HepG2 (cell line): ENCODE measurements around the gene SLC39A3. TPM values are rescaled to one million over a fixed set of nuclear protein-coding genes. Genes with fewer than 3 reads are reported as not detected.

Experiments used
- AGO2 ChIP-seq: fragments of 200-400 bp; formaldehyde crosslinking; optimal IDR thresholded peaks from 2 replicates; pipeline ENCODE3; 2017; ENCODE audit warnings: mild to moderate bottlenecking, low read depth, low read length, moderate library complexity
- FOXC1 ChIP-seq: sonication (generic); formaldehyde crosslinking; IDR thresholded peaks from 2 replicates; pipeline ENCODE4 v1.8.0; 2022; ENCODE audit warnings: mild to moderate bottlenecking, missing genetic modification reagents, borderline replicate concordance
- FOXK2 ChIP-seq: fragments of 450-650 bp; IDR thresholded peaks from 2 replicates; pipeline ENCODE4 v1.6.1; 2016
- FOXP1 ChIP-seq, 2 experiments: fragments of 450-650 bp in 1 of 2; IDR thresholded peaks; 2 replicates each; pipeline ENCODE4 v1.6.1; 2017 to 2018; ENCODE audit warnings: antibody characterized with exemption in 1 of 2
- HDAC1 ChIP-seq: sonication (generic); formaldehyde crosslinking; IDR thresholded peaks from 2 replicates; pipeline ENCODE4 v1.5.1; 2020; ENCODE audit warnings: mild to moderate bottlenecking, missing genetic modification reagents
- KMT2A ChIP-seq: sonication (generic); formaldehyde crosslinking; IDR thresholded peaks from 2 replicates; pipeline ENCODE4 v1.4.0; 2020; ENCODE audit warnings: missing genetic modification reagents
- MIER3 ChIP-seq: IDR thresholded peaks from 2 replicates; pipeline ENCODE4 v1.6.1; 2016; ENCODE audit warnings: missing compliant biosample characterization, borderline replicate concordance
- MXI1 ChIP-seq: IDR thresholded peaks from 3 replicates; pipeline ENCODE4 v1.6.1; 2012; ENCODE audit warnings: low read depth, low read length, inconsistent platforms, borderline replicate concordance
- NFRKB ChIP-seq: fragments of 450-650 bp; IDR thresholded peaks from 2 replicates; pipeline ENCODE4 v1.6.1; 2017
- NR2F6 ChIP-seq, 2 experiments: IDR thresholded peaks; 2 replicates each; pipeline ENCODE4 v1.6.1; 2016; ENCODE audit warnings: antibody characterized with exemption in 1 of 2, mild to moderate bottlenecking in 1 of 2
- POLR2A ChIP-seq, 2 experiments: IDR thresholded peaks; 2 replicates each; pipeline ENCODE4 v1.6.1; 2011; ENCODE audit warnings: low read depth in 2 of 2, low read length in 2 of 2, mild to moderate bottlenecking in 1 of 2, moderate library complexity in 1 of 2; ENCODE audit not compliant: insufficient read depth in 1 of 2
- RAD21 ChIP-seq: fragments of 450-650 bp; formaldehyde crosslinking; IDR thresholded peaks from 2 replicates; pipeline ENCODE4 v1.5.0; 2020; ENCODE audit warnings: mild to moderate bottlenecking
- RELA ChIP-seq: sonication (generic); formaldehyde crosslinking; IDR thresholded peaks from 2 replicates; pipeline ENCODE4 v1.4.0; 2020; ENCODE audit warnings: missing genetic modification reagents
- SNAPC2 ChIP-seq: sonication (generic); formaldehyde crosslinking; IDR thresholded peaks from 2 replicates; pipeline ENCODE4 v1.8.1; 2022; ENCODE audit warnings: mild to moderate bottlenecking, missing genetic modification reagents
- ZBTB38 ChIP-seq: sonication (generic); formaldehyde crosslinking; IDR thresholded peaks from 2 replicates; pipeline ENCODE4 v1.5.1; 2020; ENCODE audit warnings: mild to moderate bottlenecking, missing genetic modification reagents
- ZSCAN21 ChIP-seq: sonication (generic); formaldehyde crosslinking; IDR thresholded peaks from 2 replicates; pipeline ENCODE4 v1.8.0; 2022; ENCODE audit warnings: mild to moderate bottlenecking, missing genetic modification reagents, moderate library complexity, borderline replicate concordance
- polyA plus RNA-seq, 8 experiments: library from polyadenylated mRNA; depleted of rRNA in 3 of 8; stranded (reverse) in 7 of 8; unstranded in 1 of 8; fragments of >200 nt; fragmentation: Illumina TruSeq in 4 of 8; extraction: Trizol in 4 of 8; gene quantifications; 2 replicates each; pipeline versions ENCODE4 v1.2.1 to v1.2.3, GENCODE V29; 2011 to 2016; ENCODE audit warnings: low read depth in 4 of 8, missing spikeins in 1 of 8, mixed read lengths in 1 of 8; ENCODE audit not compliant: insufficient read depth in 1 of 8
- total RNA-seq, 5 experiments: library from RNA; depleted of rRNA; stranded (reverse); fragments of >200 nt; fragmentation: Illumina TruSeq; extraction: Trizol; gene quantifications; 2 replicates each; pipeline ENCODE4 v1.2.3, GENCODE V29; 2016; ENCODE audit warnings: low read depth in 1 of 5
- TF ChIP-seq, protein P1 (sequence below): sonication (generic); formaldehyde crosslinking; IDR thresholded peaks from 2 replicates; pipeline ENCODE4 v1.4.0; 2020; ENCODE audit warnings: mild to moderate bottlenecking, missing genetic modification reagents
- TF ChIP-seq, protein P2 (sequence below): sonication (generic); formaldehyde crosslinking; IDR thresholded peaks from 2 replicates; pipeline ENCODE4 v1.4.0; 2020; ENCODE audit warnings: mild to moderate bottlenecking, low read depth, missing genetic modification reagents
- TF ChIP-seq, protein P3 (sequence below): IDR thresholded peaks from 2 replicates; pipeline ENCODE4 v1.6.1; 2018; ENCODE audit warnings: missing genetic modification reagents, mild to moderate bottlenecking, missing compliant biosample characterization
- TF ChIP-seq, protein P4 (sequence below): sonication (generic); formaldehyde crosslinking; IDR thresholded peaks from 2 replicates; pipeline ENCODE4 v1.5.0; 2020; ENCODE audit warnings: missing genetic modification reagents
- TF ChIP-seq, protein P5 (sequence below): IDR thresholded peaks from 2 replicates; pipeline ENCODE4 v1.6.1; 2016; ENCODE audit warnings: mild to moderate bottlenecking, missing biosample characterization, missing genetic modification reagents
- TF ChIP-seq, protein P6 (sequence below): IDR thresholded peaks from 2 replicates; pipeline ENCODE4 v1.6.1; 2016; ENCODE audit warnings: missing genetic modification reagents, missing compliant biosample characterization
- TF ChIP-seq, protein P7 (sequence below): sonication (generic); formaldehyde crosslinking; IDR thresholded peaks from 2 replicates; pipeline ENCODE4 v1.8.0; 2022; ENCODE audit warnings: missing genetic modification reagents, mild to moderate bottlenecking, borderline replicate concordance

Gene SLC39A3
- total and polyA plus RNA-seq, 2 of the 13 experiments (the other 11 are each of a cell fraction or from before 2014, with no cell fraction given) = 33.6 to 41.6 TPM

DNA sequence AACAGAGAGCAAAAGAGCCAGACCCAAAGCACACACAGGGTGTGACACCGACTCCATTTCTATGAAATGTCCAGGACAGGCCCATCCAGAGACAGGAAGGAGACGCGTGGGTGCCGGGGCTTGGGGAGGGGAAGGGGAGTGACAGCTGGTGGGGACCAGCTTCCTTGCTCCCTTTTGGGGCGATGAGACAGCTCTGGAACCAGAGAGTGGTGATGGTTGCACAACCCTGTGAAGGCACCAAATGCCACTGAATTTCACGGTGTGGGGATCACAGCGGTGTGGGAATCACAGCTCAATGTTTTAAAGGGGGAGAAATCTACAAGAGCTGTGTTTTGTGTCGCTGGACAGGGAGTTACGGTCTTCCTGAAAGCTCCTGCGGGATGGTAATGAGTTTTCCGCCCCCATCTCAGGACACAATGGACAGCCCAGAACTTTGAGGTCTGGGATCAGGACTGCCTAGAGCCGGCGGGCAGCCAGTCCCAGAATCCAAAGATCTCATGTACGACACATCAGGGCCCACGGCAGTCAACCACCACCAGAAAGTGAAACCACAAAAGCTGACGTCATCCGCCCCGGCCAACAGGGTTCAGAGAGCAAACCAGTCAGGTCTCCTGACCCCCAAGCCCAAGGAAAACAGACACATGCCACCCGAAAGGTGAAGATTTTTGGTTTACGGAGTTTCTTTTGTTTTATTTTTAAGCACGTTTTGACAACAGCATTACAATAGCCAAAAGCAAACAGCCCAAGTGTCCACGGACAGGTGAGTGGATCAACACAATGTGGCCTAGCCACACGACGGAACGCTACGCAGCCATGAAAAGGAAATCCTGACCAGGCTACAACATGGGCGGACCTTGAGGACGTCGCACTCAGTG lies 36.0 kb upstream of the SLC39A3 start (continued):
- TF ChIP-seq, protein P1, sequence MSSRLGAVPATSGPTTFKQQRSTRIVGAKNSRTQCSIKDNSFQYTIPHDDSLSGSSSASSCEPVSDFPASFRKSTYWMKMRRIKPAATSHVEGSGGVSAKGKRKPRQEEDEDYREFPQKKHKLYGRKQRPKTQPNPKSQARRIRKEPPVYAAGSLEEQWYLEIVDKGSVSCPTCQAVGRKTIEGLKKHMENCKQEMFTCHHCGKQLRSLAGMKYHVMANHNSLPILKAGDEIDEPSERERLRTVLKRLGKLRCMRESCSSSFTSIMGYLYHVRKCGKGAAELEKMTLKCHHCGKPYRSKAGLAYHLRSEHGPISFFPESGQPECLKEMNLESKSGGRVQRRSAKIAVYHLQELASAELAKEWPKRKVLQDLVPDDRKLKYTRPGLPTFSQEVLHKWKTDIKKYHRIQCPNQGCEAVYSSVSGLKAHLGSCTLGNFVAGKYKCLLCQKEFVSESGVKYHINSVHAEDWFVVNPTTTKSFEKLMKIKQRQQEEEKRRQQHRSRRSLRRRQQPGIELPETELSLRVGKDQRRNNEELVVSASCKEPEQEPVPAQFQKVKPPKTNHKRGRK (CRISPR knock-in tag) = no peak
- TF ChIP-seq ZBTB38 (peak; percentile 94), HDAC1 (CRISPR knock-in tag) (no peak), RAD21 (CRISPR knock-in tag) (no peak), KMT2A (CRISPR knock-in tag) (peak; percentile 80), NR2F6 (IDR thresholded peaks at IDR 0.05) (peak; percentile 40; the same call in 1 of the 2 replicates), NR2F6 (CRISPR knock-in tag; IDR thresholded peaks at IDR 0.05) (no peak), FOXP1 (IDR thresholded peaks at IDR 0.05) (no peak), FOXP1 (CRISPR knock-in tag; IDR thresholded peaks at IDR 0.05) (no peak), POLR2A (IDR thresholded peaks at IDR 0.05; ENCODE audit: insufficient read depth in 1 of 2, low read depth in 2 of 2, low read length in 2 of 2) (no peak), FOXC1 (no peak), MIER3 (CRISPR knock-in tag) (no peak), MXI1 (peak; percentile 56; the same call in 1 of the 3 replicates), RELA (CRISPR knock-in tag) (no peak), FOXK2 (peak; percentile 6; the same call in 1 of the 2 replicates), NFRKB (no peak), ZSCAN21 (CRISPR knock-in tag) (no peak), AGO2 (no peak), SNAPC2 (CRISPR knock-in tag) (no peak)
- TF ChIP-seq, protein P2, sequence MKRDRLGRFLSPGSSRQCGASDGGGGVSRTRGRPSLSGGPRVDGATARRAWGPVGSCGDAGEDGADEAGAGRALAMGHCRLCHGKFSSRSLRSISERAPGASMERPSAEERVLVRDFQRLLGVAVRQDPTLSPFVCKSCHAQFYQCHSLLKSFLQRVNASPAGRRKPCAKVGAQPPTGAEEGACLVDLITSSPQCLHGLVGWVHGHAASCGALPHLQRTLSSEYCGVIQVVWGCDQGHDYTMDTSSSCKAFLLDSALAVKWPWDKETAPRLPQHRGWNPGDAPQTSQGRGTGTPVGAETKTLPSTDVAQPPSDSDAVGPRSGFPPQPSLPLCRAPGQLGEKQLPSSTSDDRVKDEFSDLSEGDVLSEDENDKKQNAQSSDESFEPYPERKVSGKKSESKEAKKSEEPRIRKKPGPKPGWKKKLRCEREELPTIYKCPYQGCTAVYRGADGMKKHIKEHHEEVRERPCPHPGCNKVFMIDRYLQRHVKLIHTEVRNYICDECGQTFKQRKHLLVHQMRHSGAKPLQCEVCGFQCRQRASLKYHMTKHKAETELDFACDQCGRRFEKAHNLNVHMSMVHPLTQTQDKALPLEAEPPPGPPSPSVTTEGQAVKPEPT = no peak
- TF ChIP-seq, protein P3, sequence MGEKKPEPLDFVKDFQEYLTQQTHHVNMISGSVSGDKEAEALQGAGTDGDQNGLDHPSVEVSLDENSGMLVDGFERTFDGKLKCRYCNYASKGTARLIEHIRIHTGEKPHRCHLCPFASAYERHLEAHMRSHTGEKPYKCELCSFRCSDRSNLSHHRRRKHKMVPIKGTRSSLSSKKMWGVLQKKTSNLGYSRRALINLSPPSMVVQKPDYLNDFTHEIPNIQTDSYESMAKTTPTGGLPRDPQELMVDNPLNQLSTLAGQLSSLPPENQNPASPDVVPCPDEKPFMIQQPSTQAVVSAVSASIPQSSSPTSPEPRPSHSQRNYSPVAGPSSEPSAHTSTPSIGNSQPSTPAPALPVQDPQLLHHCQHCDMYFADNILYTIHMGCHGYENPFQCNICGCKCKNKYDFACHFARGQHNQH (CRISPR knock-in tag) = 0 out of 2 replicates have a peak, but pooled peaks have one; percentile 16
- TF ChIP-seq, protein P4, sequence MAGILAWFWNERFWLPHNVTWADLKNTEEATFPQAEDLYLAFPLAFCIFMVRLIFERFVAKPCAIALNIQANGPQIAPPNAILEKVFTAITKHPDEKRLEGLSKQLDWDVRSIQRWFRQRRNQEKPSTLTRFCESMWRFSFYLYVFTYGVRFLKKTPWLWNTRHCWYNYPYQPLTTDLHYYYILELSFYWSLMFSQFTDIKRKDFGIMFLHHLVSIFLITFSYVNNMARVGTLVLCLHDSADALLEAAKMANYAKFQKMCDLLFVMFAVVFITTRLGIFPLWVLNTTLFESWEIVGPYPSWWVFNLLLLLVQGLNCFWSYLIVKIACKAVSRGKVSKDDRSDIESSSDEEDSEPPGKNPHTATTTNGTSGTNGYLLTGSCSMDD (CRISPR knock-in tag) = no peak
- TF ChIP-seq, protein P5, sequence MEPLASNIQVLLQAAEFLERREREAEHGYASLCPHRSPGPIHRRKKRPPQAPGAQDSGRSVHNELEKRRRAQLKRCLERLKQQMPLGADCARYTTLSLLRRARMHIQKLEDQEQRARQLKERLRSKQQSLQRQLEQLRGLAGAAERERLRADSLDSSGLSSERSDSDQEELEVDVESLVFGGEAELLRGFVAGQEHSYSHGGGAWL (CRISPR knock-in tag) = no peak
- TF ChIP-seq, protein P6, sequence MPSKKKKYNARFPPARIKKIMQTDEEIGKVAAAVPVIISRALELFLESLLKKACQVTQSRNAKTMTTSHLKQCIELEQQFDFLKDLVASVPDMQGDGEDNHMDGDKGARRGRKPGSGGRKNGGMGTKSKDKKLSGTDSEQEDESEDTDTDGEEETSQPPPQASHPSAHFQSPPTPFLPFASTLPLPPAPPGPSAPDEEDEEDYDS (CRISPR knock-in tag) = no peak
- TF ChIP-seq, protein P7, sequence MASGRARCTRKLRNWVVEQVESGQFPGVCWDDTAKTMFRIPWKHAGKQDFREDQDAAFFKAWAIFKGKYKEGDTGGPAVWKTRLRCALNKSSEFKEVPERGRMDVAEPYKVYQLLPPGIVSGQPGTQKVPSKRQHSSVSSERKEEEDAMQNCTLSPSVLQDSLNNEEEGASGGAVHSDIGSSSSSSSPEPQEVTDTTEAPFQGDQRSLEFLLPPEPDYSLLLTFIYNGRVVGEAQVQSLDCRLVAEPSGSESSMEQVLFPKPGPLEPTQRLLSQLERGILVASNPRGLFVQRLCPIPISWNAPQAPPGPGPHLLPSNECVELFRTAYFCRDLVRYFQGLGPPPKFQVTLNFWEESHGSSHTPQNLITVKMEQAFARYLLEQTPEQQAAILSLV = peak; percentile 40; the same call in 1 of the 2 replicates
